ENCODE measurements around the gene FAM83C. TPM values are rescaled to one million over a fixed set of nuclear protein-coding genes. Genes with fewer than 3 reads are reported as not detected.
A peak's percentile ranks its signal among the peaks of the same experiment; 100 is the strongest.

Gene FAM83C
- total RNA-seq, 2 experiments from 2014 or later = not detected

DNA sequence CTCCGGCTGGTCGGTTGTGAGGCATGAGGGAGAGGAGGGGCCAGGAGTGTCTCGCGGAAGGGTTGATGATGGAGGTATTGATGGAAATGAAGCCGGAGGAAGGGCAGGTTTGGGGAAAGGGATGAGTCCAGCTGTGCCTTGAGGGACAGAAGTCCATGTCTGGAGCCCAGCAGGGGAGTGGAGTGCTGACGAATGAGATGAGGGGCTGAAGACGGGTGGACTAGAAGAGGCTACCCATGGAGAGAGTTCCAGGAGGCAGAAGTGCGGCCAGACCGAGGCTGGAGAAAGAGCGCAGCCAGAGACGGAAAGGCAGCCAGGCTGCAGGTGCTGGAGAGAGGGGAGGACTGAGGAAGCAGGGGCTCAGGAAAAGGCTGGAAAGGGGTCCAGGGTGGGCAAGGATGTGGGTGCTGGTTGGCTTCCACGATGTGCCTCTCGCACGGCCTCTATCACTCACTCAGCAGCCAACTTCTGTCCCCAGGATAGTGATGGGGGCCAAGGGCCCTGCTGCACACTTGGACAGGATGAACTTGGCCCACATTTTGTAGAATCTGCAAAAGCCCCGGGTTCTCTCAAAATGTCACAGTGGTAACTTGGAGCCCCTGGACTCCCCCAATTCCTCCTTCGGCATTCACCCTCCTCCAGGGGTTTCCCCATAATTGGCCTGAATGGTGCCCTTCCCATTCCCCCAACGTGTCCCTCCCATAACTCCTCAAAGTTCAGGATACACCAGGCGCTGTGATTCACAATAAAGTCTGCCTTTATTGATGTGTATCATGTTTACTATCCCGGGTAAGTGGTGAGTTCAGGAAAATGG, 7.0 kb downstream of the FAM83C start:
- BruUV-seq (replicated peaks) = no TSS peak
- H3K79me2 ChIP-seq (ENCODE audit: insufficient read depth, low read depth, low read length) = peaks cover 29% of the 10 kb centered on the region
- no peak for DNase-seq (ENCODE audit: low spot score)
- H3K36me3 ChIP-seq (ENCODE audit: insufficient read depth, low read length) = peaks cover 30% of the 10 kb centered on the region
- intact Hi-C loops (cut with micrococcal nuclease; ENCODE audit: unreplicated experiment) = no loop called here
- no peaks in the 10 kb centered on the region for H3K9me2 ChIP-seq (ENCODE audit: insufficient read depth, low read length)
- no peak for TF ChIP-seq EZH2phosphoT487 (IDR thresholded peaks at IDR 0.05; ENCODE audit: borderline replicate concordance, low read depth, low read length)
- TF ChIP-seq CTCF (conservative IDR thresholded peaks at IDR 0.05; ENCODE audit: low read length) = no peak
- CTCF ChIA-PET (ENCODE audit: unreplicated experiment) = interaction anchor here (0.6 to 1.3 kb wide), 2 partner anchors 14 to 668 kb away, joined by 3 to 4 read pairs; no protein-coding TSS in a partner anchor
- H3K4me3 ChIP-seq (ENCODE audit: low read depth, low read length, poor library complexity, severe bottlenecking) = peak overlapping the region; percentile 99
- H2AFZ ChIP-seq (ENCODE audit: low read length) = peak overlapping the region; percentile 100
- H3K9me3 ChIP-seq (ENCODE audit: low read length) = no peaks in the 10 kb centered on the region
- H4K20me1 ChIP-seq (ENCODE audit: insufficient read depth, low read length) = no peaks in the 10 kb centered on the region
- POLR2A ChIA-PET = interaction anchor here (0.7 kb wide), 2 partner anchors 206 to 728 kb away, joined by 3 to 4 read pairs; no protein-coding TSS in a partner anchor
- H3K4me1 ChIP-seq (ENCODE audit: insufficient read depth, low read length, poor library complexity, severe bottlenecking) = peaks cover 13% of the 10 kb centered on the region
- no peak overlapping the region for H3K27ac ChIP-seq (ENCODE audit: low read depth, low read length, poor library complexity, severe bottlenecking)
- H3K4me2 ChIP-seq (ENCODE audit: low read length) = peak overlapping the region; percentile 92

- Histone ChIP-seq H3K9me2 (ENCODE audit: insufficient read depth, low read length) (no peaks in the 10 kb centered on the region), H3K9me3 (ENCODE audit: low read length) (no peaks in the 10 kb centered on the region), H3K4me2 (ENCODE audit: low read length) (peak within 1 kb of the TSS; percentile 92), H3K27ac (ENCODE audit: low read depth, low read length, poor library complexity, severe bottlenecking) (peak within 1 kb of the TSS; percentile 33), H3K4me1 (ENCODE audit: insufficient read depth, low read length, poor library complexity, severe bottlenecking) (peaks cover 13% of the 10 kb centered on the region), H2AFZ (ENCODE audit: low read length) (peak within 1 kb of the TSS; percentile 100), H3K79me2 (ENCODE audit: insufficient read depth, low read depth, low read length) (peaks cover 29% of the 10 kb centered on the region), H3K36me3 (ENCODE audit: insufficient read depth, low read length) (peaks cover 38% of the 10 kb centered on the region), H4K20me1 (ENCODE audit: insufficient read depth, low read length) (no peaks in the 10 kb centered on the region), H3K4me3 (ENCODE audit: low read depth, low read length, poor library complexity, severe bottlenecking) (peak within 1 kb of the TSS; percentile 99)
- ChIA-PET POLR2A (interaction anchor here (0.5 to 1.1 kb wide), 8 partner anchors 26 to 728 kb away, joined by 3 to 4 read pairs (median 3); no protein-coding TSS in a partner anchor), CTCF (ENCODE audit: unreplicated experiment) (interaction anchor here (0.6 to 1.3 kb wide), 3 partner anchors 13 to 669 kb away, joined by 3 to 4 read pairs (median 3); no protein-coding TSS in a partner anchor)
- BruUV-seq (replicated peaks) = no TSS peak
- intact Hi-C loops (cut with micrococcal nuclease; ENCODE audit: unreplicated experiment) = no loop called here
- peak; percentile 90 for DNase-seq (ENCODE audit: low spot score)
- TF ChIP-seq EZH2phosphoT487 (IDR thresholded peaks at IDR 0.05; ENCODE audit: borderline replicate concordance, low read depth, low read length) = no peak
- no peak for TF ChIP-seq CTCF (conservative IDR thresholded peaks at IDR 0.05; ENCODE audit: low read length)
Measured at GRCh38 chr20:35284267-35284991, 7.8 kb downstream of the FAM83C start, which contains the start of gene EIF6. Gene EIF6, minus strand, starts transcription at chr20:35284772. Its CDS starts 285 bp downstream, at chr20:35284487.

Measured in OCI-LY7 (cell line).